HepG2 (cell line): ENCODE measurements around the gene EBF3. TPM values are rescaled to one million over a fixed set of nuclear protein-coding genes. Genes with fewer than 3 reads are reported as not detected.
A peak's percentile ranks its signal among the peaks of the same experiment; 100 is the strongest.

Experiments used
- ATAC-seq: fragments of 200-7000 bp; cut with Tn5 transposase; 3 replicates; pipeline ENCODE4 v1.9.1; 2020; ENCODE audit warnings: mild to moderate bottlenecking, moderate library complexity
- BruUV-seq: library from RNA; stranded (reverse); fragments of 400-500 nt; replicated peaks from 2 replicates; lab custom pipeline; 2021; lab: Mats Ljungman, UMichigan
- CTCF ChIA-PET: fragments of 300-600 bp; formaldehyde crosslinking; extraction: SDS; loops from one replicate; lab custom pipeline; 2021; ENCODE audit warnings: low total read pairs, inconsistent platforms, low intra/inter-chr PET ratio; lab: Yijun Ruan, JAX
- POLR2A ChIA-PET: fragments of 350-600 bp; sonication (Branson Sonifier 250); formaldehyde crosslinking; loops from one replicate; lab custom pipeline; 2020; ENCODE audit warnings: antibody characterized with exemption, inconsistent platforms; lab: Yijun Ruan, JAX
- DNase-seq: peaks from one replicate; pipeline ENCODE4 v3.0.0-alpha.2; 2015; ENCODE audit warnings: low spot score
- FAIRE-seq: peaks from 3 replicates; lab custom pipeline; 2011; peaks lifted over from hg19 to GRCh38; lab: Jason Lieb, UNC
- H2AFZ ChIP-seq: one replicate; pipeline ENCODE4 v1.6.1; 2011; ENCODE audit warnings: low read length, inconsistent platforms
- H3K27ac ChIP-seq: fragments of 300-600 bp; 3 replicates; pipeline ENCODE4 v1.8.0; 2011; ENCODE audit warnings: mixed run types, mild to moderate bottlenecking, mixed read lengths, low read length, inconsistent platforms; ENCODE audit not compliant: insufficient read depth; ENCODE audit errors: extremely low read length
- H3K27me3 ChIP-seq, 2 experiments: fragments of 200-600 bp in 1 of 2; 2 replicates in 1 of 2; 3 replicates in 1 of 2; pipeline versions ENCODE4 v1.6.0 to v1.8.0; 2011; ENCODE audit warnings: low read length in 2 of 2, mild to moderate bottlenecking in 2 of 2, moderate library complexity in 2 of 2, inconsistent platforms in 1 of 2; ENCODE audit not compliant: insufficient read depth in 2 of 2, control insufficient read depth in 1 of 2
- H3K36me3 ChIP-seq, 2 experiments: fragments of 200-600 bp in 1 of 2; replicated peaks in 1 of 2; 2 replicates in 1 of 2; 3 replicates in 1 of 2; pipeline versions ENCODE4 v1.5.1 to v1.8.0; 2011; ENCODE audit warnings: low read length in 2 of 2, inconsistent platforms in 1 of 2; ENCODE audit not compliant: insufficient read depth in 2 of 2, control insufficient read depth in 1 of 2
- H3K4me1 ChIP-seq: 2 replicates; pipeline ENCODE4 v1.5.1; 2012; ENCODE audit warnings: low read length, inconsistent platforms; ENCODE audit not compliant: insufficient read depth
- H3K4me2 ChIP-seq: 2 replicates; pipeline ENCODE4 v1.6.0; 2011; ENCODE audit warnings: low read depth, low read length, inconsistent platforms
- H3K4me3 ChIP-seq, 3 experiments: fragments of 200-600 bp in 1 of 3; sonication (generic), shearing (Covaris generic) in 1 of 3; replicated peaks in 1 of 3; 2 replicates each; pipeline ENCODE4 v1.5.1; 2011 to 2016; ENCODE audit warnings: low read length in 3 of 3, inconsistent platforms in 2 of 3, low read depth in 2 of 3, mild to moderate bottlenecking in 2 of 3, control low read depth in 1 of 3, mixed read lengths in 1 of 3; ENCODE audit not compliant: insufficient read depth in 1 of 3
- H3K79me2 ChIP-seq: one replicate; pipeline ENCODE4 v1.6.1; 2011; ENCODE audit warnings: low read length, inconsistent platforms; ENCODE audit not compliant: insufficient read depth
- H3K9ac ChIP-seq: 2 replicates; pipeline ENCODE4 v1.6.0; 2011; ENCODE audit warnings: mild to moderate bottlenecking, low read depth, low read length, inconsistent platforms; ENCODE audit not compliant: insufficient read depth
- H3K9me3 ChIP-seq: 2 replicates; pipeline ENCODE4 v1.5.1; 2012; ENCODE audit warnings: mild to moderate bottlenecking, low read length
- H4K20me1 ChIP-seq: 2 replicates; pipeline ENCODE4 v1.6.0; 2011; ENCODE audit warnings: inconsistent platforms, mild to moderate bottlenecking, low read length, moderate library complexity; ENCODE audit not compliant: insufficient read depth
- CERS6 ChIP-seq: sonication (generic); formaldehyde crosslinking; IDR thresholded peaks from 2 replicates; pipeline ENCODE4 v1.5.0; 2020; ENCODE audit warnings: missing genetic modification reagents
- ELK4 ChIP-seq: sonication (generic); formaldehyde crosslinking; IDR thresholded peaks from 2 replicates; pipeline ENCODE4 v1.9.0; 2021; ENCODE audit warnings: missing genetic modification reagents, borderline replicate concordance
- ETV5 ChIP-seq: IDR thresholded peaks from 2 replicates; pipeline ENCODE4 v1.6.1; 2018; ENCODE audit warnings: missing biosample characterization, missing genetic modification reagents, inconsistent platforms, borderline replicate concordance
- HES4 ChIP-seq: sonication (generic); formaldehyde crosslinking; IDR thresholded peaks from 2 replicates; pipeline ENCODE4 v1.9.0; 2021; ENCODE audit warnings: mild to moderate bottlenecking, missing genetic modification reagents, borderline replicate concordance
- HNRNPK ChIP-seq: fragments of 200-400 bp; formaldehyde crosslinking; IDR thresholded peaks from 2 replicates; pipeline ENCODE4 v1.6.1; 2018; ENCODE audit warnings: low read length, low read depth, moderate library complexity, mild to moderate bottlenecking; ENCODE audit not compliant: poor library complexity, severe bottlenecking
- HOXA5 ChIP-seq: sonication (generic); formaldehyde crosslinking; IDR thresholded peaks from 2 replicates; pipeline ENCODE4 v1.4.0; 2020; ENCODE audit warnings: missing genetic modification reagents
- PATZ1 ChIP-seq: sonication (generic); formaldehyde crosslinking; IDR thresholded peaks from 2 replicates; pipeline ENCODE4 v1.4.0; 2020; ENCODE audit warnings: missing genetic modification reagents
- RAD51 ChIP-seq: fragments of 450-650 bp; IDR thresholded peaks from 2 replicates; pipeline ENCODE4 v1.6.1; 2016; ENCODE audit warnings: borderline replicate concordance
- TEAD2 ChIP-seq: sonication (generic); formaldehyde crosslinking; IDR thresholded peaks from 2 replicates; pipeline ENCODE4 v1.9.0; 2021; ENCODE audit warnings: missing genetic modification reagents
- ZFP37 ChIP-seq: sonication (generic); formaldehyde crosslinking; IDR thresholded peaks from 2 replicates; pipeline ENCODE4 v1.4.0; 2020; ENCODE audit warnings: missing genetic modification reagents, borderline replicate concordance
- ZFP41 ChIP-seq: sonication (generic); formaldehyde crosslinking; IDR thresholded peaks from 2 replicates; pipeline ENCODE4 v1.4.0; 2020; ENCODE audit warnings: mild to moderate bottlenecking, missing genetic modification reagents, borderline replicate concordance
- ZNF329 ChIP-seq: sonication (generic); formaldehyde crosslinking; IDR thresholded peaks from 2 replicates; pipeline ENCODE4 v1.9.0; 2021; ENCODE audit warnings: low read depth, mild to moderate bottlenecking, missing genetic modification reagents
- ZNF547 ChIP-seq: sonication (generic); formaldehyde crosslinking; IDR thresholded peaks from 2 replicates; pipeline ENCODE4 v1.5.1; 2020; ENCODE audit warnings: mild to moderate bottlenecking, missing genetic modification reagents
- ZSCAN29 ChIP-seq: sonication (generic); formaldehyde crosslinking; conservative IDR thresholded peaks from 2 replicates; pipeline ENCODE4 v1.4.0; 2020; ENCODE audit warnings: mild to moderate bottlenecking, missing genetic modification reagents
- WGBS: methylation state at CpG from one replicate; pipeline ENCODE4 v1.1.6; 2017; ENCODE audit warnings: low lambda C conversion rate; 5-methylcytosine and 5-hydroxymethylcytosine counted together
- in situ Hi-C: cut with HindIII; loops from 2 replicates; pipeline ENCODE4 v1.10.0; 2017; ENCODE audit warnings: low pct_unique_long_range_greater_than_20kb; ENCODE audit not compliant: extremely low pct_ligation_motif_present
- intact Hi-C: fragments of 100-400 bp; cut with micrococcal nuclease; formaldehyde crosslinking; loops from one replicate; pipeline ENCODE4 v1.10.0; 2022; ENCODE audit not compliant: unreplicated experiment
- polyA plus RNA-seq, 8 experiments: library from polyadenylated mRNA; depleted of rRNA in 3 of 8; stranded (reverse) in 7 of 8; unstranded in 1 of 8; fragments of >200 nt; fragmentation: Illumina TruSeq in 4 of 8; extraction: Trizol in 4 of 8; gene quantifications; 2 replicates each; pipeline versions ENCODE4 v1.2.1 to v1.2.3, GENCODE V29; 2011 to 2016; ENCODE audit warnings: low read depth in 4 of 8, missing spikeins in 1 of 8, mixed read lengths in 1 of 8; ENCODE audit not compliant: insufficient read depth in 1 of 8
- total RNA-seq, 5 experiments: library from RNA; depleted of rRNA; stranded (reverse); fragments of >200 nt; fragmentation: Illumina TruSeq; extraction: Trizol; gene quantifications; 2 replicates each; pipeline ENCODE4 v1.2.3, GENCODE V29; 2016; ENCODE audit warnings: low read depth in 1 of 5

Gene EBF3
- total and polyA plus RNA-seq, 2 of the 13 experiments (the other 11 are each of a cell fraction or from before 2014, with no cell fraction given) = not detected

- TF ChIP-seq ETV5 (CRISPR knock-in tag) = no peak
- TF ChIP-seq, all 625 proteins: peak for 0
These were observed 18.5 kb downstream of the EBF3 start (continued) for GRCh38 chr10:129945526-129945925.

GRCh38 chr10:129945064-129945463 lies 19.0 kb downstream of the EBF3 start:
- no TSS peak for BruUV-seq
- in situ Hi-C loops (no loop called here), intact Hi-C loops (no loop called here)
- Histone ChIP-seq H3K27me3 (peaks cover 6 to 52% of the 10 kb centered on the region in 2 experiments; a peak in 4 of 5 replicates), H4K20me1 (no peaks in the 10 kb centered on the region), H2AFZ (no peak overlapping the region), H3K79me2 (no peaks in the 10 kb centered on the region), H3K4me2 (no peak overlapping the region), H3K4me1 (no peaks in the 10 kb centered on the region), H3K9me3 (no peaks in the 10 kb centered on the region), H3K36me3 (no peaks in the 10 kb centered on the region), H3K9ac (no peak overlapping the region), H3K27ac (no peak overlapping the region), H3K4me3 (no peak overlapping the region)
- DNase-seq = no peak
- TF ChIP-seq HNRNPK (peak; percentile 77), PATZ1 (CRISPR knock-in tag) (no peak)
- FAIRE-seq = no peak
- CTCF ChIA-PET = no interaction called here
- 31% methylated on average over 6 of the region's 6 CpGs for WGBS
- ATAC-seq = no peak
- POLR2A ChIA-PET = no interaction called here

- no peak for ATAC-seq
- no peaks in the 10 kb centered on the region for H4K20me1 ChIP-seq
- in situ Hi-C loops = no loop called here
- no peaks in the 10 kb centered on the region for H3K4me1 ChIP-seq
- no peak overlapping the region for H3K4me3 ChIP-seq
- no peak overlapping the region for H3K27ac ChIP-seq
- intact Hi-C loops = no loop called here
- ChIA-PET POLR2A (no interaction called here), CTCF (no interaction called here)
- no peak overlapping the region for H3K9ac ChIP-seq
- BruUV-seq = no TSS peak
- no peak overlapping the region for H3K4me2 ChIP-seq
- 48% methylated on average over 8 of the region's 8 CpGs for WGBS
- H2AFZ ChIP-seq = no peak overlapping the region
- H3K27me3 ChIP-seq = peaks cover 5 to 58% of the 10 kb centered on the region in 2 experiments; a peak in 4 of 5 replicates
- DNase-seq = no peak
- no peaks in the 10 kb centered on the region for H3K36me3 ChIP-seq
- H3K79me2 ChIP-seq = no peaks in the 10 kb centered on the region
- no peak for FAIRE-seq
- no peaks in the 10 kb centered on the region for H3K9me3 ChIP-seq
- no peak for TF ChIP-seq ZSCAN29
- no peak for TF ChIP-seq ZFP41 (CRISPR knock-in tag)
- TF ChIP-seq TEAD2 (CRISPR knock-in tag) = no peak
- no peak for TF ChIP-seq CERS6 (CRISPR knock-in tag)
- TF ChIP-seq HOXA5 (CRISPR knock-in tag) = no peak
- TF ChIP-seq ZNF329 (CRISPR knock-in tag) = no peak
- TF ChIP-seq HES4 (CRISPR knock-in tag) = no peak
- no peak for TF ChIP-seq RAD51
- TF ChIP-seq ZFP37 (CRISPR knock-in tag) = no peak
- TF ChIP-seq ZNF547 (CRISPR knock-in tag) = no peak
- no peak for TF ChIP-seq ELK4
These were observed 19.6 kb downstream of the EBF3 start for GRCh38 chr10:129944456-129944855.
